Measurements from ENCODE around the gene LRRC56.

GRCh38 chr11:592501-592900 is 55.2 kb downstream of the LRRC56 start:
- TF ChIP-seq ZNF660 (CRISPR knock-in tag; IDR thresholded peaks at IDR 0.05; ENCODE audit: borderline replicate concordance, low read depth) (no peak), BHLHE40 (IDR thresholded peaks at IDR 0.05; ENCODE audit: low read length) (no peak), ZNF703 (CRISPR knock-in tag; IDR thresholded peaks at IDR 0.05; ENCODE audit: borderline replicate concordance) (no peak), RNF2 (conservative IDR thresholded peaks at IDR 0.05; ENCODE audit: low read depth) (no peak), FOXP4 (CRISPR knock-in tag; IDR thresholded peaks at IDR 0.05) (no peak)
